IPS DF 4.7 (cell line): ENCODE data around the gene PRKCH.

Experiments used
- DNase-seq: peaks from one replicate; pipeline ENCODE4 v3.0.0-alpha.2; 2013; ENCODE audit warnings: low spot score; ENCODE audit errors: extremely low read depth

The PRKCH gene

DNA sequence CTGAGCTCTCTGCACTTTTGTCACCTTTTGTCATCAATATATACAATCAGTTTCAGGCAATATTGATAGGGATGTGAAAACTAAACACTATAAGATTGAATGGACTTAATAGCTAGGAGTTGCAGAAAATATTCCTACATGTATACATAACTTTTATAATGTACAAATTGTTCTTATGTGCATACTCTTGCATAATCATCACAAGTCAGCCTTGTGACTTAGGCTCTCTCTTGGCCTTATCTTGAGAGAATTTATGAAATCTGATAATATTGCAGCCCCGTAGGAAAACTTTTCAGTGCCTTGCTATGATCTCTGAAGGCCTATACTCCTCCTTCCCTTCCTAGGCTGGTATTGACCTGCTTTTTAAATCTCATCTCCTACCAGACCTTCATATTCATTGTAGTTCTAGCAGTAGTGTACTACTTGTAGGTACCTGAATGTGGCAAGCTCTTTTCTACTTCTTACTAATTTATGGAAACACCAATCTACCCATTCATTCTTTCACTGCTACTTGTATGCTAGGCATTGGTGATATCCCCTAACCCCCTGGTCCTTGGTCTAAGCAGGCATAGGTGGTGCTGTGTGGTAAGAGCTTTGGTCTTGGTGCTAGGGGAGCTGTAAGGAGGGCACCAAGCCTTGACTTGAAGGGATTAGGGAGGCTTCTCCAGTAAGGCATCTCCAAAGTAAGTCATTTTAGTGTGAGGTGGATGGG is 100.0 kb downstream of the PRKCH start:
- no peak for DNase-seq

GRCh38 chr14:61426048-61426447 is 104.7 kb downstream of the PRKCH start:
- no peak for DNase-seq

DNA sequence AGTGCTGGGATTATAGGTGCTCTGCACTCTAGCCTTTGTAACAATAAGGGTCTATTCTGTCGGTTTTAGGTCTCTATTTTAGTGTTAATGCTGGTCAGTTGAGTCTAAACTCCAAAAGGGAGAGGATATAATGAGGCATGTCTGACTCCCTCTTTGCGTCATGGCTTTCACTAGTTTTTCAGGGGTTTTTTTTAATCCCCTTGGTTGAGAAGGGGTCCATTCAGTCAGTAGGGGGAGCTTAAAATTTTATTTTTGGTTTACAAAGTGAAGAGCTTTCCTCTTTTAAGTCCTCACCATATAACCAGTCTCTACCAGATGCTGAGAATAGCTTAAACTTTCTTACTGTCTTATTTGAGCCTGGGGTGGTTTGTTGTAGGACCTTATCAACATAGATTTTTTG is 106.9 kb downstream of the PRKCH start:
- DNase-seq = no peak

- no peak for DNase-seq
Observed at GRCh38 chr14:61429316-61429715, 107.9 kb downstream of the PRKCH start.

DNA sequence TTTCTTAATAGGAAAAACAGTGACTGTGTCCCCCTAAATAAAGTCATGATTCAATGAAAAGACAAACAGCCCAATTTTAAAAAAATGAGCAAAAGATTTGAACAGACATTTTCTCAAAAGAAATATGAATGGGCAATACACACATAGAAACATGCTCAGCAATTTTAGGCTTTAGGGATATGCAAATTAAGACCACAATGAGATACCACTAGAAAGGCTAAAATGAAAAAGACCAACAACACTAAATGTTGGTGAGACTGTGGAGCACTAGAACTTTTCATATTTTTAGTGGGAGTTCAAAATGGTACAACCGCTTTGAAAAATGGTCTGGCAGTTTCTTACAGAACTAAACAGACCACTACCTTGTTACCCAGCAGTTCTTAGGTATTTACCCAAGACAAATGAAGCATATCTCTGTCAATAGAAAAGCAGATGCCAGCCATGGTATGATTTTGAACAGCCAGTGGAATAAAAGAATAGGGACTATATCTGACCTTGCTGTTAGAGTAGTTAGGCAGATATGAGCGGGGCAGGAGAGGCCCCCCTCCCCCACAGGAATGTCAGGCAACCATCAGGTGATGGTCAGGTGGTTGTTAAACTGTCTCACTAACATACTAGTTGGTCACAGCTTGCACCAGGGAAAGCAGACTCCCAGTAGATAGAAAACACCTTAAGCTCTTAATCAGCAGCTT is 108.8 kb downstream of the PRKCH start:
- DNase-seq = no peak

- no peak for DNase-seq
Observed at GRCh38 chr14:61433169-61433568, 111.8 kb downstream of the PRKCH start.

- no peak for DNase-seq
Observed at GRCh38 chr14:61433828-61434227, 112.4 kb downstream of the PRKCH start.

DNA sequence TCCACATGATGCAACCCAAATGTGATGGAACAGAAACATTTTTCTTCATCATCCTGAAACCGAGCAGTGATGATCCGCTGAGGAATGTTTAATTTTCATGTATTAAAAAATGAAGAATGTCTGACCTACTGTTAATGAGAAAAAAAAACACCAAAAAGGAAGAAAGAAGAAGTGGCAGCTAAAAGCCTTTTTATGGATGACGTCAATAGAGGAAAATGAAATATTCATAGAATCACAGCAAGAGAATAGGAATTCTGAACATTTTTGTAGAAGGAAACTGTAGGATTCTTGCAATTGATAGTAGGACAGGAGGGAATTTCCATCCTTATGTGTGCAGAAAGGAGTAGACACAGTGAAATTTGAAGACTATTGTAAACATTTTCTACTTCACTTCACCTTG is 112.9 kb downstream of the PRKCH start:
- no peak for DNase-seq

DNA sequence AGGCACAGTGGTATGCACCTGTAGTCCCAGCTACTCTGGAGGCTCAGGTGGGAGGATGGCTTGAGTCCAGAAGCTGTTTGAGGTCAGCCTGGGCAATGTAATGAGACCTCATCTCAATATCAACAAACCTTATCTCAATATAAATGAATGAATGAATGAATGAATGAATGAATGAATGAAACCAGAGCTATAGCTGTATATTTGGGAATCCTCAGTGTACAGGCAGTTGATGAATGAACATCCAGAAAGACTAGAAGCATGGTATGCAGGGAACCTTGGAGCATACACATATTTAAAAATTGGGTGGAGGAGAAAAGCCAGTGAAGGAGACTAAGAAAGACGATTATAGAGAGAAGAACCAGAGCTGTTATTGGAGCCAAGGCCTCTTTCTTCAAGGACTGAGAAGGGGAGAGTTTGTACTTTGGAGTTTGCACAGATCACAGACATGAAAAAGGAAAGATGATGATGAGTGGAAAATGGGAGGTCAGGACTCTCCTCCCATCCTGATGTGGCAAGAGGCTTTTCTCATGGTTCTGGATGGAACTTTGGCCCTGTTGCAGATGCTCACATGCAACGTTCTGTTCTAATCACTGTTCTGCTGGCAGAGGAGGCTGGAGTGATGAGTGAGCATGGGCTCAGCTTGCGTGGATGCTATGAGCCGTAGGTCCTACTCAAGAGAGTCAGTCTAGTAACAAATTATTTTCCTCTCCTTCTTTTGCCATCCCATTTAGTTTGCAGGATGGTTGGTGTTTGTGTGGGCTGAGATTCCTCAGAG is 114.4 kb downstream of the PRKCH start:
- no peak for DNase-seq

GRCh38 chr14:61437381-61437780 is 116.0 kb downstream of the PRKCH start:
- DNase-seq = no peak

DNA sequence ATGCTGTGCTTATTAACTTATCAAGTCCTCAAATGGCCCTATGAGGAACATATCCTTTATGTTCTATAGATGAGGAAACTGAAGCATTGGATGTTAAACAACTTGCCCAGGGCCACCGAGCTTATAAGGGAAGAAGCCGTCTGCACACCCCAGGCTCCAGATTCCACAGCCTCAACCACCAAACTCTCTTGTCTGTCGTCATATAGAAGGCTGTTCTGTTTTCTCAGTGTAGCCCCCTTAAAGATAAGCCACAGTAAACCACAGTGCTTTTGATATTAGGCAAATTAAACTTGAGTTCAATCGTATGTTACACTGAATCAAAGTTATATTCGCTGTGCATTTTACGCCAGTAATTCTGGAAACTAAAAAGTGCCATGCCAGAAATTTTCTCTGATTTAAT is 116.7 kb downstream of the PRKCH start:
- DNase-seq = no peak

- DNase-seq = no peak
Observed at GRCh38 chr14:61438497-61438859, 117.1 kb downstream of the PRKCH start.

DNA sequence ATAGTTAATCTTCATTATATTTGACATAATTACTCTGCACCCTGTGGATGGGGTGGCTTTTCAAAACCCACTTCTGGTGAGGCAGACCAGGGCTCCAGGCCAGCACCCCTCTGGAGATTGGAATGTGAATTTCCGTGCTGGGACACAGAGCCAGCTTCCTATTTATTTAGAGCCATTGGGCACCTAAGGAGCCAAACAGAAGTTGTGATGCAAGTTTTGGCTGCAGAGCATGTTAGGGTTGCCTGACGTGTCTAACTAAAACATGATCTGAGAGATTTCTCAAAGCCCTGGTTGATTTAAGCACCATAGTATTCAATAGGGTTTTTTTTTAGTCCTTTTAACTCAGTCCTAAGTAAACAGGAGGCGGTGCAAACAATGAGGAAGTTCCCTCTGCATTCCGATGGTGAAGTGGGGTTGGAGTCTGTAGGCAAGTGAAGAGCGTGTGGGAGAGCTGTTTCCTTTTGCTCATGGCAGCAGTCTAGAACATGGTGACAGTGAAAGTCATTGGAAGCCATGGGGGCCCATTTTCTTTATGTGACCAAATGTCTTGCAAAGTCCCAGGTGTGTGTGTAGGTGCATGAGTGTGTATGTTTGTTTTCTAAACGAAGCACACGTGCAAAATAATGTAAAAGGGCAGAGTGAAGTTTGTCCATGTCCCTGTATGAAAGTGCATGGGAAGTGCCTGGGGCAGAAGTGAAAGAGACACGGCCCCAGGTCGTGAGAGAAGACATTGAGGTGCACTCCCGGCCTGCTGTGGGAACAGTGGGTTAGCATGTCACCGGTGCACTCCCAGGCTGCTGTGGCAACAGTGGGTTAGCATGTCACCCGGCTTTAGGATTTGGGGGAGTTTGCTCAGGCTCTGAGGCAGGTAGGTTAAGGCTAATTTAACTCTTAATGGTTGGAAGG is 117.7 kb downstream of the PRKCH start:
- no peak for DNase-seq

- no peak for DNase-seq
Observed at GRCh38 chr14:61439779-61440418, 118.5 kb downstream of the PRKCH start.

DNA sequence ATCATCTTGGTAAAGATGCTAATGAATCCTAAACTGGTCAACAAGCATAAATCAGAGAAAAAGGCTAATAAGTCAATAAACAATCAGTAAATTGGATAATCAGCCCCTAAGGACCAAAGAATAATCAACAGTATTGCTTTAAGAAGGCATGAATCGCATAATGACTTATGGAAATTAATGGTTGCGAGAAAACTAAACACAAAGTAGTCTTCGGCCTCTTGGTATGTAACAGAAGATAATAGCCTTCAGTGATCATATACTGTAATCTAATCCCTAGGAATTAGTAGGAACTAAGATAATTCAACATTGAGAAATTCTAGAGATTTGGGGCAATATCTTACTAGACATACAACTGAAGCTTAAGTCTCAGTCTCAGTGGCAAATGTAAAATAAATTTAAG is 122.1 kb downstream of the PRKCH start:
- DNase-seq = no peak

- no peak for DNase-seq
Observed at GRCh38 chr14:61444215-61444768, 122.9 kb downstream of the PRKCH start.

DNA sequence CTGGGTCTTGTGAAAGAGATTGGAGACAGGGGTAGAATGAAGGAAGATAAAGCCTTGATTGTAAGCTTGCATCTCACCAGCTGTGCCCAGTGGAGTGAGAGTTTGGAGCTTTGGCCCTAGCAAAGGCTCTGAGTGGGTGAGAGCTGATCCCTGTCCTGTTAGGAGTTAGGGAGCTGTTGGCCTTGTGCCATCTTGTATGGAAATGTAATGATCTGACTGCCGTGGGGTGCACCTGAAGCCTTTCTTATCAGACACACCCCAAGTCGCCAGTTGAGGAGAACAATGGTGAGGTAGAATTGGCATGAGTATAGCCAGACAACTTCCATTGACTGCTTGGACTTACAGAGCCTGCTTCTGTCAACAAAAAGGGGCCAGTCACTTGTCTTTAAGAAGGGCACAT is 130.1 kb downstream of the PRKCH start:
- DNase-seq = no peak

- DNase-seq = no peak
Observed at GRCh38 chr14:61451891-61452400, 130.6 kb downstream of the PRKCH start.

DNA sequence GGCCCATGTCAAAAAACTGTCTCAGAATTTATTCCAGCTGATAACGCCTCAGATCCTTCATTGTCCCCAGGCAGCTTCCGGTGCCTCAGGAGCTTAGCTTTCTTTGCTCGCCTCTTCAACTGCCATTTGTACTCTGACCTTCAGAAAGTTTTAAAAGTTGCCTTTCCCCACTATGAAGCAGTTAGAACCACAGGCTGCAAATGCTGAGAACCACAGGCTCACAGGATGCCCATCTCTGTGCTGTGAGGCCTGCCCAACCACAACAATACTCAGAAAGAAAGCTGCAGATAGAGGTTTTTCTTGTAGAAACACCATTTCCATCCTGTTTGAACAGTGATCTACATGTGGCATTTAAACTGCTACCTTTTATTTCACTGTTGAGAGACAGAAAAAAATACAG is 131.1 kb downstream of the PRKCH start:
- DNase-seq = no peak

GRCh38 chr14:61453103-61453767 is 131.9 kb downstream of the PRKCH start:
- DNase-seq = no peak
